HG03060 (cell line): ENCODE results near the gene PSMA2.

ENCODE experiments used
- ATAC-seq: cut with Tn5 transposase; IDR thresholded peaks from one replicate; pipeline ENCODE4 v1.9.1; 2021; ENCODE audit warnings: low read depth, moderate number of reproducible peaks; ENCODE audit not compliant: unreplicated experiment

PSMA2 gene

GRCh38 chr7:42931834-42932651, at the start of gene PSMA2, which contains the start of gene MRPL32:
Gene PSMA2, minus strand, starts transcription at chr7:42932174. Its CDS starts 16 bp downstream, at chr7:42932158.
Gene MRPL32, plus strand, starts transcription at chr7:42932376. Its CDS starts 11 bp downstream, at chr7:42932387.
- peak; percentile 99 for ATAC-seq

- no peak for ATAC-seq
Measured at GRCh38 chr7:42981601-42982000, 49.6 kb upstream of the PSMA2 start.

GRCh38 chr7:42980514-42980913, 48.5 kb upstream of the PSMA2 start:
- no peak for ATAC-seq

- no peak for ATAC-seq
Measured at GRCh38 chr7:42980084-42980483, 48.1 kb upstream of the PSMA2 start.

GRCh38 chr7:42978496-42978895, 46.5 kb upstream of the PSMA2 start:
- no peak for ATAC-seq

GRCh38 chr7:42976371-42976770, 44.4 kb upstream of the PSMA2 start:
- no peak for ATAC-seq

GRCh38 chr7:42972699-42973500, 40.9 kb upstream of the PSMA2 start:
- no peak for ATAC-seq

GRCh38 chr7:42967391-42967790, 35.4 kb upstream of the PSMA2 start:
- no peak for ATAC-seq

- no peak for ATAC-seq
Measured at GRCh38 chr7:42964849-42965805, 33.2 kb upstream of the PSMA2 start.

GRCh38 chr7:42964293-42964692, 32.3 kb upstream of the PSMA2 start:
- ATAC-seq: no peak

- no peak for ATAC-seq
Measured at GRCh38 chr7:42961170-42961569, 29.2 kb upstream of the PSMA2 start.

- ATAC-seq: no peak
Measured at GRCh38 chr7:42960762-42961161, 28.8 kb upstream of the PSMA2 start.

GRCh38 chr7:42959549-42959948, 27.6 kb upstream of the PSMA2 start:
- ATAC-seq: no peak

- ATAC-seq: no peak
Measured at GRCh38 chr7:42956062-42956461, 24.1 kb upstream of the PSMA2 start.

GRCh38 chr7:42953994-42954393, 22.0 kb upstream of the PSMA2 start:
- ATAC-seq: no peak

- ATAC-seq: no peak
Measured at GRCh38 chr7:42952328-42952727, 20.4 kb upstream of the PSMA2 start.

- ATAC-seq: no peak
Measured at GRCh38 chr7:42950417-42950816, 18.4 kb upstream of the PSMA2 start.

GRCh38 chr7:42947521-42947920, 15.5 kb upstream of the PSMA2 start:
- ATAC-seq: no peak

GRCh38 chr7:42946627-42946950, 14.6 kb upstream of the PSMA2 start:
- ATAC-seq: no peak

GRCh38 chr7:42945821-42946626, 14.1 kb upstream of the PSMA2 start:
- ATAC-seq: no peak
